GM19238 (cell line): Measurements from ENCODE around the gene SETD5.
A peak's percentile ranks its signal among the peaks of the same experiment; 100 is the strongest.
"Not testable (repeated sequence)": the region's sequence is repeated elsewhere in the genome, so short reads cannot be mapped to it uniquely, and the experiment has no call there.

Source experiments
- DNase-seq: peaks from one replicate; pipeline ENCODE4 v3.0.0; 2011; ENCODE audit warnings: low spot score; ENCODE audit not compliant: insufficient read length

SETD5 gene

GRCh38 chr3:9450991-9451390, 53.6 kb downstream of the SETD5 start:
- no peak for DNase-seq

- no peak for DNase-seq
These were observed 55.0 kb downstream of the SETD5 start for GRCh38 chr3:9452417-9452816.

DNA sequence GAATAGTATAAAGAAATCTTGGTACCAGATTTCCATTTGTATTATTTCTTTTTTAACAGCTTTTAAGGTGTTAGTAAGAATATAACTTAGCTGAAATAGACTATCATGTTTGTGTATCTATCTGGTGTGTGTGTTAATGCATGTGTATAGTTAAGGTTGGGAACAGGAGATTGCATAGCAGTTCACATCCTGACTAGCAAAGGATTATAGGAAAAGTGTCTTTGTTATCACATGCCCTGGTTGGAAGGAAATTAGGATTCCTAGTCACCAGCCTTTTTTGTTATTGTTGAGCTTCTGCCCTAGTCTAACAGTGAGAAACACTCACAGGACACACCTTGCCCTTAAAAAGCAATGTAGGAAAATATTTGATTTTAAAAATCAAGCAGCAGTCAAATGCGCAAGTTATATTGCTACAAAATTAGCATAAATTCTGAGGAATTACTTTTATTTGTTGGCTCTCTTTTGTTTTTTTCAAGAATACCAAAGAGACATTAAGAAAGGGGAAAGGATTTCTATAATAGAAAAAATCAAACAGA, 58.2 kb downstream of the SETD5 start:
- no peak for DNase-seq

- DNase-seq, result no peak
These were observed 70.0 kb downstream of the SETD5 start for GRCh38 chr3:9467451-9467850.

DNA sequence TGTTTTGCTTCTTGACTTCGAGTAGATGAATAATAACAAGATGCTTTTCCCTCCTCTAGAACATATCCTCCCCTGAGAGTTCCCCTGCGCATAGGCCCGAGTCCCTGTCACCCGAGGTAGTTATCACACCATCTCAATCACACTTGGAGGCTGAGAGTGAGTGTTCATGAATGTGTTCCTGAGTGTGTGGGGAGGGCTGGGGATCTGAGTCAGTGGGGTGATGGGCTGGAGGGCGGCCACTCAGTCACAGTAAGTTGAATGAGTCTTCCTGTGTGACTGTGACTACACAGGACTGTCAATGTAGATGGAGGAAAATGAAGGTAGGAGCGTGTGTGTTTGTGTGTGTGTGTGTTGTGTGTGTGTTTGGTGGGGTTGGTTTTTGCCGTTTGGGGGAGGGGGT, 71.0 kb downstream of the SETD5 start:
- DNase-seq, result no peak

DNA sequence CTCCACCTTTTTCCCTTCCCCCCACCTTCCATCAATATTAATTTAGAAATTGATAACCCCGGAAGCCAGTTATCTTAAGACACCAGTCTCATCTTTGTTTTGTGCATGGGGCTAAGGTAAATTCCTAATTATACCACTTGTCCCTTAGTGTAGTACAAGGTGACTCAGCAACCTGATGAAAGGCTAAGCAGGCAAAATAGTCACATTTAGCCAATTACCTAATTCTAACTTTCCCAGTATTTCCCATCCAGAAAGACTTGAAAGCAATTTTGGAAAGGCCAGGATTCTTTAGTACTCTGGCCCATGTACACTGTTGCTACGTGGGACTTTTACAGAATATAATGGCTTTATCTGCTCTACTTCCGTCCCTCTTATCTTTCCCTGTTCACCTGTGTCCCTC, 72.6 kb downstream of the SETD5 start:
- no peak for DNase-seq

DNA sequence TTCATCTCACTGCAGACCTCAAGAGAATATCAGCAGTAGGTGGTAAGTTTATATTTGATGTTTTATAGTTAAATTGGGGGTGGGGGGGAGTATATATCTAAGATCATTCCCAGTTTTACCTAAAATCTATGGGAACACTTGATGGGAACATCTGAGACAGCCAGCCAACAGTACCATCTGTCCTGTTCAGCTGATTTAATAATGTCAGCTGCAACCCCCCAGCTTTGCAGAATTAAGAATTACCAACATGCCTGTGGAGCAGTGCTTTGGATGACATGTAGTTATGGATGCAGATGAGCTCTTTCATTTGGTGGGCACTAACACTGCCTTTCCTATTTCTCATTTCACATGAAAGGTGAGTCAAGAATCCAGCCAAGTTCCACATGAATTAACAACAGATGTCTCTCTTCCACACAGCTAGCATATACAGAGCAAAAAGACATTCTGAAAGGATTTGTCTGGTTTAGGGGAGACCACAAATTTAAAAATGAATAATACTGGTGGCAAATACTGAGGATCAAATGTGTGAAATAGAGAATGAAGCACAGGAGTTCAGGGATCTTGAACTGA, 76.2 kb downstream of the SETD5 start:
- DNase-seq, result no peak

GRCh38 chr3:9474482-9474881, 77.1 kb downstream of the SETD5 start:
- no peak for DNase-seq

DNA sequence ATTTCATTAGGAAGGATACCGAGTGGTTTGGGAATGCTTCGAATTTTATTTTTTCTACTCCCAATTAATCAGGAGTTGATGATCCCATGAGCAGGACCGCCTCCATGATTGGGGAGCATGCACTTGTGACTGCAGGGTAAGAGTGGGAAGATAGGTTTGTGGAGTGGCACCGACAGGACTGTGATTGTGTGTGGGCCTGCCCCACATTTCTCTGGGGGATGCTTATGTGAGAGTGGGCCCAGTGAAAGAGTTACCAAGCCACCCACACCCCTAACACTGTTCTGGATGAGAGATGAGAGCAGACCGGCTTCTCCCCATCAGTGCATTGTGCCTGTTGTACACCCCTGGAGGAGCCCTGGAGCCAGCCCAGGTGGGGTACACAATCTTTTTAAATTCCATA, 79.5 kb downstream of the SETD5 start:
- no peak for DNase-seq

- DNase-seq, result no peak
These were observed 82.8 kb downstream of the SETD5 start for GRCh38 chr3:9480265-9480664.

DNA sequence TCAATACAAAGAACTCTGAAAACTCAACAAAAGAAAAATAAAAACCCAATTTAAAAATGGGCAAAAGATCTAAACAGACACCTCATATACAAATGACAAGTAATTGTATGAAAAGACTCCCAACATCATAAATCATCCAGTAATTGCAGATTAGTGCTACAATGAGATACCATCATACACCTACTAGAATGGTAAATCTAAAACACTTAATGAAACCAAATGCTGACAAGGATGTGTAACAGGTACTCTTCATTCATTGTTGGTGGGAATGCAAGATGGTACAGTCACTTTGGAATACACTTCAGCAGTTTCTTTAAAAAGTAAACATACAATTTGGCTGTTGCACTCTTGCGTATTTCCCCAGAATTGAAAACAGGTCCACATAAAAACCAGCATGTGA, 87.8 kb downstream of the SETD5 start:
- DNase-seq, result no peak

DNA sequence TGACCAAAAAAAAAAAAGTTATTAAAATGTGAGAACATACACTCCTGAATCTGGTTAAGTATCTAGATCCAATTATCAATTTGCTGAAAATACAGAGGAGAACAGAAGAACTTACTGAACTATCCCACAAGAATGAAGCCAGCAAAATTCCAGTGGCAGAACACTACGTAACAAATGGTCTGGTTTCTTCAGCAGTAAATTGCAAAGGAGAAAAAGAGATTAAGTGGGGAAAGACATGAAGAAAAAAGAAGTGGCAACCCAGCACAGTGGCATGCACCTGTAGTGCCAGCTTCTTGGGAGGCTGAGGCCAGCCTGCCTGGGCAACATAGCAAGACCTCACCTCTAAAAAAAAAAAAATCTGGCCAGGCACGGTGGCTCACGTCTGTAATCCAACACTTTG, 94.1 kb downstream of the SETD5 start:
- no peak for DNase-seq

- DNase-seq, result not testable (repeated sequence)
These were observed 96.6 kb downstream of the SETD5 start for GRCh38 chr3:9494036-9494435.

DNA sequence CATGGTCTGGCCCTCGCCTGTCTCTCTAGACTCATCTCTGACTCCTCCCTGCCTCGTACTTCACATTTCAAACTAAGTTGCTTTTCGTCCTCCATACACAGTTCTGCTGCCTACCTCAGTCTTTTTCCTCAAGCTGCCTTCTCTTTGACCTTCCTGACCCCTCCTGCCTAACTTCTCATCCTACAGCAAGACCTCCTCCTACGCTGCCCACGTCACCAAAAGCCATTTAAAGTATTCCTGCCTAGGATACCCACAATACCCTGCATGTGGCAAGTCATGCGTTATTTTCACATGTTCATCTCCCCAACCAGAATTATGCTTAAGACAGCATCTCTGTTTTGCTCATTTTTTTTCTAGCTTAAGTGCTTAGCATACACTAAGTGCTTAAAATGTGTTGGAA, 99.5 kb downstream of the SETD5 start:
- DNase-seq, result no peak

DNA sequence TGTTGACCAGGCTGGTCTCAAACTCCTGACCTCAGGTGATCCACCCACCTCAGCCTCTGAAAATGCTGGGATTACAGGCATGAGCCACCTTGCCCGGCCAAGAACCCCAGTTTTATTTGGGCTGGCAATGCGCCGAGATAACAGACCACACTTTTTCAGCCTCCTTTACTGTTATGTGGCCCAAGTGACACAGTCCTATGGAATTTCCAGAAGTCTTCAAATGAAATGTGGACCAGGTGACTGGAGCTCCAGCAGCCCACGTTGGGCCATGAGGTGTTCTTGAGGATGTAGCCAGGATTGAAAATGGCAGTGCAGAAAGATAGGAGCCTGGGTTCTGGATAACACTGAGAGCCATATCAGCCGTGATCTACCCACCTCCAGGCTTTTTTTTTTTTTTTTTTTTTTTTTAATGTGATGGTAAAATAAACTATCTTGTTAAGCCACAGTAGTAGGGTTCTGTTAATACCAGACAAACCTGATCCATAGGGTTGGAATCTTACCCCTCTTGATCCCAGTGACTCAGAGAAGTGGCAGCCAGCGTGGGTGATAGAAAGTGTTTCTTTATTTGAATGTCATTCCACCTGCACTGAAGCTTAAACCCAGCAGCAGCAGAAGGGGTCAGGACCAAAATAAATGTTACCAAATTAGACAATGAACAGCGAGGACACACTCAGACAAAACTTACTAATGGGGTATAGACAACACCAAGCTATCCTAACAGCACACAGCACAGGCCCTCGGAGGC, 100.6 kb downstream of the SETD5 start:
- DNase-seq, result no peak

GRCh38 chr3:9498781-9499180, 101.4 kb downstream of the SETD5 start:
- DNase-seq, result no peak

DNA sequence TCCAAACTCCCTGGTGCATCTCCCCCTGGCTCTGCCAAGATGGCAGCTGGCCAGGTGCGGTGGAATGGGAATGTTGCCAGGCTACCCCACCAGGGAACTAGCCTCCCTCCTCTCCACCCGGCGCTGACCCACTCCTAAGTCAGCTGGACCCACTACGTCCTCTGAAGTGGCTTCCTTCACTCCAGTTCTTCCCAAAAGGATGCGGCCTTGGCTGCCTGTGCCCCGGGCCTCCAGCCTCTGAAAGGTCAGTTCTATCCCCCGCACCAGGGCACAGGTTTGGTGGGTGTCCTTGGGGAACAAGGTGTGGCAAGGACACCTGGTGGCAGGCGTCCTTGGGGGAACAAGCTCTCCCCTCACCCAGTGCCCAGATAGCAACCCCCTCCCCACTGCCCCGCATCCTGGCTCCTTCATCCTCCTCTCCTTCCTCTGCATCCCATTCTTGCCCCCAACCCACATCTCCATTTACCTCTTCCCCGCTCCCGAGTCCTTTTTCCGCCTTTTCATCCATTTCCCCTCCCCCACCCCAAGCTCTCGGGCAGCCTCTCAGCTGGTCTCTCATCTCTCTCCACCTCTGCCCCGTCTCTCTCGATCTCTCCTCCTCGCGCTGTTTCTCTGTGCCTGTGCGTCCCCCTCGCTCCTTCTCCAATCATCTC, 102.2 kb downstream of the SETD5 start:
- DNase-seq, result no peak

DNA sequence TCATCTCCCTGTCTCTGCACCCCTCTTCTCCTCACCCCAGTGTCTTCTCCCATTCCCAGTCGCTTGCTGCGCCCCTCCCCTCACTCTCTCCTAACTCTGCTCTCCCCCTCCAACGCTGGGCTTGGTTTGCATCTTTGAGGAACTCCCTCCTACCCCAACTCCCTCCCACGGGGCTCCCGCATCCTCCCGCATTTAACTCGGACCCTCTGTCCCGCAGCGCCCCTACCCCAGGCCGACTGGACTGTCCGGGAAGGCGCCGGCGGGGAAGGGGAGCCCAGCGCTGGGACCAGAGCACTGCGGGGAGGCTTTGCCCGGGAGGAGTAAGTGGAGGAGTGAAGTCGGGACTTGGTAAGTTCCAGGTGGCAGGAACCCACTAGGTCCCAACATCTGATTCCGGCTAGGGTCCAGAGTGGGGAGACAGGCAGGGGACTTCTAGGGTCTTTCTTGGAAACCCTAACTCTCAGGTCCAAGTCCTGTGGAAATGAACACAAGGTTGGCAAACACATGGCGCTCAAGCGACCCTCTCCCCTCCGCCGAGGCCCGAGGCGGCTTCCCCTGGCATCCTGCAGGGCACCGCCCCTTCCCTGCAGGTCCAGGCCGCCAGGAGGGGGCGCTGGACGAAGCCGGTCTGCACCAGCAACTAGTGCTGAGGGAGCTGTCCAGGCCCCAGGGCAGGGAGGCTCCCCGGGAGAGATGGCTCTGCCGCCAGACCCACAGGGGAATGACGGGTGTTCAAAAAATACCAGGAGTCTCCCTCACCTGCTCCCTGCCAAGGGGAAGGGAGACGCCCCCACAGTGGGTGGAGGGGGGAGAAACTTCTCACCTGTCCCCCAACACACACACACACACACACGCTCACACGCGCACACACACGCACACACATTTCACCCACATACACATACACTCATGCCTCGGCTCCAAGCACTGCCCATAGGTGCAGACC, 103.0 kb downstream of the SETD5 start:
- DNase-seq, result peak; percentile 59

DNA sequence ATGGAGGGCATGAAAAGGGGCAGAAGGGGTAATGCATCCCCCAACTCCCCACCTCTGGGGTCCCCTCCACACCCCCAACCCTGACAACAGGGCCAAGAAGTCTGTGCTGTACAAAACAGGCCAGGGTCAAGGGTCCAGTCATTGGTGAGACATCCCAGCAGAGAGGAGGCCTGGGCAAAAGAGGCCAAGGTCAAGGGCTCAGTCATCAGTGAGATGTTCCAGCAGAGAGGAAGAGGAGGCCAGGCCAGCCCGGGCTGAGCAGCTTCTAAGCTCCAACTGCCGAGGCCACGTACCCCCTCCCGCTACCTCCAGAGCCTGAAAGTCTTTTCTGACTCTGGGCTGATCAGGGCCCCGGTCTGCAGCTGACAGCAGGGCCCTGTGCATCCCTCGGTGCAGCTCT, 103.8 kb downstream of the SETD5 start:
- DNase-seq, result no peak

DNA sequence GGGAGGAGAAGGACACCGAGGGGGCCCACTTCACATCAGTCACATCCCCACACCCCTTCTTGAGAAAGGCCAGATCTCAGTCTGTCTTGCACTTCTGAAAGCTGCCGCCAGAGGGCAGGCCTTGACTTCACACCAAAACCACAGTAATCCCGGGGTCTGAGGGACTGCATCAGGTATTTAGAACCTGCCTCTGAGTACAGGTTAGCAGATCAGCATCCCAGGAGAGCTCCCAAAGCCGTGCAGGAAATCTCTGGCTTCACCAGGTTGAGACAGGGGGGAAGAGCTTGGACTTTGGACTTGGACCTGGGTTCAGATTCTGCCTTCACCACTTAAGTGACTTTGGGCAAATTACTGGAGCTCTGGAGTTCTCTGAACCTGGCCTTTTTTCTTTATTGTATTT, 105.9 kb downstream of the SETD5 start:
- DNase-seq, result peak; percentile 49
